WTC11 (cell line): ENCODE data around the gene ZBTB8A.

Source experiments
- CTCF ChIP-seq: fragments of 200-600 bp; IDR thresholded peaks from 2 replicates; pipeline ENCODE4 v1.8.0; 2022; ENCODE audit warnings: antibody characterized with exemption
- ETV6 ChIP-seq: sonication (generic); formaldehyde crosslinking; IDR thresholded peaks from 2 replicates; pipeline ENCODE4 v1.8.1; 2022; ENCODE audit warnings: mild to moderate bottlenecking, missing genetic modification reagents
- GABPB1 ChIP-seq: sonication (generic); formaldehyde crosslinking; IDR thresholded peaks from 2 replicates; pipeline ENCODE4 v1.8.1; 2023; ENCODE audit warnings: mild to moderate bottlenecking, missing genetic modification reagents
- MXD4 ChIP-seq: fragments of 250-450 bp; sonication (Bioruptor Pico); IDR thresholded peaks from 2 replicates; pipeline ENCODE4 v1.8.0; 2021; ENCODE audit warnings: mild to moderate bottlenecking, moderate library complexity, borderline replicate concordance
- NR2C2 ChIP-seq: sonication (generic); formaldehyde crosslinking; IDR thresholded peaks from 2 replicates; pipeline ENCODE4 v1.8.0; 2022; ENCODE audit warnings: mild to moderate bottlenecking, missing genetic modification reagents
- NR3C1 ChIP-seq: sonication (generic); formaldehyde crosslinking; conservative IDR thresholded peaks from 2 replicates; pipeline ENCODE4 v1.8.1; 2023; ENCODE audit warnings: low read depth, mild to moderate bottlenecking, missing genetic modification reagents
- USF2 ChIP-seq: sonication (generic); formaldehyde crosslinking; IDR thresholded peaks from 2 replicates; pipeline ENCODE4 v1.8.1; 2023; ENCODE audit warnings: mild to moderate bottlenecking, missing genetic modification reagents, moderate library complexity
- ZNF232 ChIP-seq: sonication (generic); formaldehyde crosslinking; IDR thresholded peaks from 2 replicates; pipeline ENCODE4 v1.8.0; 2022; ENCODE audit warnings: mild to moderate bottlenecking, missing genetic modification reagents
- TF ChIP-seq, protein P1 (sequence below): fragments of 250-450 bp; sonication (Bioruptor Pico); IDR thresholded peaks from 2 replicates; pipeline ENCODE4 v1.9.0; 2021; ENCODE audit warnings: moderate library complexity, mild to moderate bottlenecking, inconsistent platforms, borderline replicate concordance
- TF ChIP-seq, protein P2 (sequence below): sonication (generic); formaldehyde crosslinking; IDR thresholded peaks from 2 replicates; pipeline ENCODE4 v1.8.0; 2022; ENCODE audit warnings: mild to moderate bottlenecking, missing genetic modification reagents
- TF ChIP-seq, protein P3 (sequence below): sonication (generic); formaldehyde crosslinking; IDR thresholded peaks from 2 replicates; pipeline ENCODE4 v1.8.0; 2022; ENCODE audit warnings: mild to moderate bottlenecking, missing genetic modification reagents

GRCh38 chr1:32627596-32628162 lies 88.5 kb downstream of the ZBTB8A start:
- TF ChIP-seq USF2 (CRISPR knock-in tag), result no peak
- TF ChIP-seq CTCF, result no peak
- no peak for TF ChIP-seq GABPB1 (CRISPR knock-in tag)
- no peak for TF ChIP-seq ETV6 (CRISPR knock-in tag)
- TF ChIP-seq NR2C2, result no peak
- TF ChIP-seq, protein P1, sequence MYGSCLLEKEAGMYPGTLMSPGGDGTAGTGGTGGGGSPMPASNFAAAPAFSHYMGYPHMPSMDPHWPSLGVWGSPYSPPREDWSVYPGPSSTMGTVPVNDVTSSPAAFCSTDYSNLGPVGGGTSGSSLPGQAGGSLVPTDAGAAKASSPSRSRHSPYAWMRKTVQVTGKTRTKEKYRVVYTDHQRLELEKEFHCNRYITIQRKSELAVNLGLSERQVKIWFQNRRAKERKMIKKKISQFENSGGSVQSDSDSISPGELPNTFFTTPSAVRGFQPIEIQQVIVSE (CRISPR knock-in tag), result no peak
- TF ChIP-seq, protein P2, sequence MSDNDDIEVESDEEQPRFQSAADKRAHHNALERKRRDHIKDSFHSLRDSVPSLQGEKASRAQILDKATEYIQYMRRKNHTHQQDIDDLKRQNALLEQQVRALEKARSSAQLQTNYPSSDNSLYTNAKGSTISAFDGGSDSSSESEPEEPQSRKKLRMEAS (CRISPR knock-in tag), result no peak
- TF ChIP-seq NR3C1 (CRISPR knock-in tag), result no peak
- TF ChIP-seq, protein P3, sequence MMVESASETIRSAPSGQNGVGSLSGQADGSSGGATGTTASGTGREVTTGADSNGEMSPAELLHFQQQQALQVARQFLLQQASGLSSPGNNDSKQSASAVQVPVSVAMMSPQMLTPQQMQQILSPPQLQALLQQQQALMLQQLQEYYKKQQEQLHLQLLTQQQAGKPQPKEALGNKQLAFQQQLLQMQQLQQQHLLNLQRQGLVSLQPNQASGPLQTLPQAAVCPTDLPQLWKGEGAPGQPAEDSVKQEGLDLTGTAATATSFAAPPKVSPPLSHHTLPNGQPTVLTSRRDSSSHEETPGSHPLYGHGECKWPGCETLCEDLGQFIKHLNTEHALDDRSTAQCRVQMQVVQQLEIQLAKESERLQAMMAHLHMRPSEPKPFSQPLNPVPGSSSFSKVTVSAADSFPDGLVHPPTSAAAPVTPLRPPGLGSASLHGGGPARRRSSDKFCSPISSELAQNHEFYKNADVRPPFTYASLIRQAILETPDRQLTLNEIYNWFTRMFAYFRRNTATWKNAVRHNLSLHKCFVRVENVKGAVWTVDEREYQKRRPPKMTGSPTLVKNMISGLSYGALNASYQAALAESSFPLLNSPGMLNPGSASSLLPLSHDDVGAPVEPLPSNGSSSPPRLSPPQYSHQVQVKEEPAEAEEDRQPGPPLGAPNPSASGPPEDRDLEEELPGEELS, result no peak
- TF ChIP-seq MXD4 (CRISPR knock-in tag), result no peak
- TF ChIP-seq ZNF232, result no peak
